ENCODE measurements around the gene MPHOSPH8.
"Not testable (repeated sequence)": the region's sequence is repeated elsewhere in the genome, so short reads cannot be mapped to it uniquely, and the experiment has no call there.

Gene MPHOSPH8

GRCh38 chr13:19680751-19681150 is 47.3 kb downstream of the MPHOSPH8 start:
- no peak overlapping the region for H3K4me3 ChIP-seq (ENCODE audit: low read length)
- no peak for DNase-seq (ENCODE audit: low read depth)
- TF ChIP-seq CTCF (conservative IDR thresholded peaks at IDR 0.05; ENCODE audit: low read length): no peak

DNA sequence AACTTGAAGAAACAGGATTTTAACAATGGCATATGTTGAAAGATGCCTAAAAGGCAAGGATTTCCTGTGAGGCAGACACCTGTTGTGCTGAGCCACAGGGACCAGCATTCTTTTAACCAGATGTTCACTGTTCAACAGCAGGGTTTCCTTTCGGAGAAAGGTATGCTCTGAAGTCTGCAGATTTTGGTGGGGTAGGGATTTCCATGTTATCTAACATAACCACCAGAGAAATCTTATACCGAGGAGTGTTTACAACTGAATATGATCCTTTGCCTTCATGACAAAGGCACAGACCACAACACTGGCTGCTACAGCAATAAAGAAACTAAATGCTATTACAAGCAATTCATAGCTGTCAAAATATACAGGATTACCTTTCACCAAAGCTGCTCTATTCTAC is 48.1 kb downstream of the MPHOSPH8 start:
- DNase-seq (ENCODE audit: low read depth): no peak
- no peak overlapping the region for H3K4me3 ChIP-seq (ENCODE audit: low read length)
- TF ChIP-seq CTCF (conservative IDR thresholded peaks at IDR 0.05; ENCODE audit: low read length): no peak

DNA sequence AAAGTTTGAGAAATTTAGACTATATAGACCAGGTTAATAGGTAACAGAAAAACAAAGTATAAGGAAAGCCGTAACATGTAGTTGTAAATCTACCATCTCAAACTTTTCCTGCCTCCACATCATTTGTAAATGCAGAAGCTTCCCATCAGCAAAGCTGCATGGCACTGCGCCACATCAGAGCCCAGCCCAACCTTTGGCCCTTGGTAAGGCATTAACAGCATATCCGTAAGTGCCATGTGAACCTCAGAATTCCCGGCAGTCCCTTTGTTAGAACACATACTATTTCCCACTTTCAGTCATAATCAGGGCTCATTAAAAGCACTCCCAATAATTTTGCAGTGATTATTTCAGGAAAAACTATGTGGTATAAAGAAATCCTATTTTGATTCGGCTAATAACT is 51.6 kb downstream of the MPHOSPH8 start:
- H3K4me3 ChIP-seq (ENCODE audit: low read length): no peak overlapping the region
- no peak for DNase-seq (ENCODE audit: low read depth)
- TF ChIP-seq CTCF (conservative IDR thresholded peaks at IDR 0.05; ENCODE audit: low read length): no peak

GRCh38 chr13:19685437-19685836 is 52.0 kb downstream of the MPHOSPH8 start:
- DNase-seq (ENCODE audit: low read depth): no peak
- no peak for TF ChIP-seq CTCF (conservative IDR thresholded peaks at IDR 0.05; ENCODE audit: low read length)
- H3K4me3 ChIP-seq (ENCODE audit: low read length): no peak overlapping the region

DNA sequence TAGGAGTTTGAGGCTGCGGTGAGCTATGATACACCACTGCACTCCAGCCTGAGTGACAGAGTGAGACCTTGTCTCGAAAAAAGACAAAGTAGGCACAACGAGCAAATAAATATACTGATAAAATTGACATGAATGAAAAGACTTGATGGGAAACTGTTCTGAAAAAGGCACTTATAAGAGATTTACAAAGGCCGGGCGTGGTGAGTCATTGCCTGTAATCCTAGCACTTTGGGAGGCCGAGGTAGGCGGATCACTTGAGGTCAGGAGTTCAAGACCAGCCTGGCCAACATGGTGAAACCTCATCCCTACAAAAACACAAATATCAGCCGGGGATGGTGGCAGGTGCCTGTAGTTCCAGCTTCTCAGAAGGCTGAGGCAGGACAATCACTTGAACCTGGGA is 58.0 kb downstream of the MPHOSPH8 start:
- not testable (repeated sequence) for H3K4me3 ChIP-seq (ENCODE audit: low read length); DNase-seq (ENCODE audit: low read depth)

- H3K4me3 ChIP-seq (ENCODE audit: low read length): no peak overlapping the region
- DNase-seq (ENCODE audit: low read depth): no peak
- no peak for TF ChIP-seq CTCF (conservative IDR thresholded peaks at IDR 0.05; ENCODE audit: low read length)
These were observed 62.0 kb downstream of the MPHOSPH8 start for GRCh38 chr13:19695428-19695827.

DNA sequence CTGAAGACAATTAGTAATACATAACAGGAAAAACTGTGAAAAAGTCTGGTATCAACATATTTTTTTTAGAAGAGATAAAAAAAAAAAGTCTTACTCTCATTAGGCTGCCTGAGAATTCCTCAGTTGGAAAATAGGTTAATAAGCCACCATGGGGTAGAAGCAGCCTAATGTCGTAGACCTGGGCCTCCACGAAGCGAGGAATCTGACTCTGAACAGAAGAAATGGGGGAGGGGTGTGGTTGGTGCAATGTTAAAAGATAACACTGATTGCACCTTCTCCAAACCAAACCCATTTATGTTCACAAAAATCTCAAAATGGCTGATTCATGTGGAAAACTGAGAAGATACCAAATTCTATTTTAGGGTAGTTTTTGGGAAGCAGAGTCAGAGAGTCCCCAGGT is 62.4 kb downstream of the MPHOSPH8 start:
- no peak for DNase-seq (ENCODE audit: low read depth)
- TF ChIP-seq CTCF (conservative IDR thresholded peaks at IDR 0.05; ENCODE audit: low read length): no peak
- no peak overlapping the region for H3K4me3 ChIP-seq (ENCODE audit: low read length)

DNA sequence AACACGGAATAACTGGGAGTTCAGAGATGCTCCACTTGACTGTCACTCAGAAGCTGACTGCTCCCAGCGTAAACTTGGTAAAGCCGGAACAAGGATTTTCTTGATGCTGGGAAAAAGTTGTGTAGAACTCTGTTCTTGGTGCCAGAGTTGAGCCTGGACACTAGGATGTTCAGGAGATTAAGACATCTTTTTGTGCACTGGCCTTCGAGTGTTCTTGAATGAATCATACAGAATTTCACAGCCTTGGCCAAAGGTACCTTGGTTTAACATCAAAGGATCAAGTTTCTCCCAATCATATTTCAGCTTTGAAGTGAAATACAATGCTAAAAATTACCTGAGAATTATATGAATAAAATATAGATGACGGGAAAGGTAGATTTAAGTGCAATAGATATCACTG is 67.5 kb downstream of the MPHOSPH8 start:
- DNase-seq (ENCODE audit: low read depth); H3K4me3 ChIP-seq (ENCODE audit: low read length): not testable (repeated sequence)

- DNase-seq (ENCODE audit: low read depth); H3K4me3 ChIP-seq (ENCODE audit: low read length): not testable (repeated sequence)
These were observed 68.2 kb downstream of the MPHOSPH8 start for GRCh38 chr13:19701619-19702018.

- H3K4me3 ChIP-seq (ENCODE audit: low read length); DNase-seq (ENCODE audit: low read depth): not testable (repeated sequence)
These were observed 70.8 kb downstream of the MPHOSPH8 start for GRCh38 chr13:19704256-19704655.

DNA sequence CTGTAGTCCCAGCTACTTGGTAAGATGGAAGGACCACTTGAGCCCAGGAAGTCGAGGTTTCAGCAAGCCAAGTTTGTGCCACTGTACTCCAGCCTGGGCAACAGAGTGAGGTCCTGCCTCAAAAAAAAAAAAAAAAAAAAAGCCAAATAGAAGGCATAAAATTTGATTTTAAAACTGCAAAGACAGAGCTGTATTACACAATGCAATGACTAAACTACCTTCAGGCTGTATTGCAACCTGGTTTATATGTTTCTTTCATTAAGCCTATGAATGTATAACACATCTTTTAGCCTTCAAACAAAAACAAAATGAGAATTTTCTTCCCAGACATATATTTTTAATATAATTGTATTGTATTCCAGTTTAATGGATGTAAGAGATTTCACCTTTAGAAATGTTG is 75.6 kb downstream of the MPHOSPH8 start:
- not testable (repeated sequence) for H3K4me3 ChIP-seq (ENCODE audit: low read length); DNase-seq (ENCODE audit: low read depth)

DNA sequence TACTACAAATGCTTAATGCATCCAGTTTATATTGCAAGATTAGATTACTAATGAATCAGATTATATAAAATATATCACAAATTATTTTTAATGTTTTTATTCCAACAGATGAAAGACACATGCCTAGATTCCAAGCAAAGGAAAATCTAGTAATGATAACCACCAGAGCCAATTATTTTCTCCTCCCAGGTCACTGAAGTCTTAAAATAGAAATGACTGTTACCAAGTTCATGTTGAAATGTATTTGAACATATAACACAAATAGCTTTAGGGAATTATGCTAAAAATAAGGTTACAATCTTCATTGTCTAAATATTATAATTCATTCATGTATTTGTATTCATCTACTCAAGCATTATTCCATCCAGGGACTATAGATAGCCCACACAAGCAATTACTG is 76.3 kb downstream of the MPHOSPH8 start:
- not testable (repeated sequence) for DNase-seq (ENCODE audit: low read depth); H3K4me3 ChIP-seq (ENCODE audit: low read length)
